Progenitor cell of endocrine pancreas (in vitro differentiated cells): ENCODE data around the gene ERBB4. TPM values are rescaled to one million over a fixed set of nuclear protein-coding genes. Genes with fewer than 3 reads are reported as not detected.

Experiments used
- DNase-seq: peaks from one replicate; pipeline ENCODE4 v3.0.0; 2021; ENCODE audit warnings: low spot score; ENCODE audit not compliant: unreplicated experiment
- H3K27ac Mint-ChIP-seq: 2 replicates; pipeline ENCODE4 v1.8.0; 2021; ENCODE audit warnings: mild to moderate bottlenecking, moderate library complexity, mixed read lengths
- H3K27me3 Mint-ChIP-seq: 2 replicates; pipeline ENCODE4 v1.8.0; 2021; ENCODE audit warnings: mixed read lengths
- H3K36me3 Mint-ChIP-seq: 2 replicates; pipeline ENCODE4 v1.8.0; 2022; ENCODE audit warnings: mixed read lengths; ENCODE audit not compliant: insufficient read depth
- H3K4me1 Mint-ChIP-seq: 2 replicates; pipeline ENCODE4 v1.8.0; 2021; ENCODE audit warnings: low read depth, mixed read lengths
- H3K4me3 Mint-ChIP-seq: 2 replicates; pipeline ENCODE4 v1.8.0; 2021; ENCODE audit warnings: low read depth, mild to moderate bottlenecking, moderate library complexity, mixed read lengths
- H3K9me3 Mint-ChIP-seq: 2 replicates; pipeline ENCODE4 v1.8.0; 2021; ENCODE audit warnings: low read depth, mixed read lengths
- CTCF ChIP-seq: fragments of 200-600 bp; sonication (generic); IDR thresholded peaks from one replicate; pipeline ENCODE4 v1.5.0; 2021; ENCODE audit warnings: antibody characterized with exemption, mild to moderate bottlenecking; ENCODE audit not compliant: unreplicated experiment
- total RNA-seq: library from RNA; stranded (reverse); gene quantifications from 2 replicates; pipeline ENCODE4 v1.2.1, GENCODE V29; 2021

ERBB4 gene
- total RNA-seq, 1 donor from 2014 or later: 43.8 TPM

DNA sequence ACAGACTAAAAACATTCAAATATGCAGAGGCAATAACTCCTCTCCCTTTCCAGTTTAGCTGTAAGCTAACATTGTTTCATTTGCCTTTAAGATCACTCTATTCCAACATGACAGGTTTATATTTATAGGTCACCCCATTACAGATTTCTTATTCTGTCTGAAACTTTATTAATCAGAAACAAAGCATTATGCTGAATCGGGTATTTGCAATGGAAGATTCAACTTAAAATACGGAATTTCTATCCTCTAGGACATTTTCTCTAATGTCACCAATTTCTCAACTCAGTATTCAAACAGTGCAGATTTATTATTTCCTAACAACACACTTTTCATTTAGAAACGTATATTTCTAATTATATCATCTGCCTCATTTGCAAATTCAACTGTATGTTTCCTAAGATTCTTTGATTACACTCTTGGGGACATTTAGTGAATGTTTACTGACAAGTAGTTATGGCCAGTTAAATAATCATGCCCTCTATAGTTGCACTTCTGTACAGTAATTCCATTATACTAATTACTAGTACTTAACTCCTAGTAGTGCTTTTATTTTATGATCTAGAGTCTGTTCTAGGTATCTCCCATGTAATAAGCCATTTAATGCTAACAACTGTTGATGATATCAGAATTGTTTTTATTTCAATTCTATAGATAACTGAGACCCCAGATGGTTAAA, 358.1 kb downstream of the ERBB4 start:
- no peak overlapping the region for H3K27ac Mint-ChIP-seq
- peaks cover 17% of the 10 kb centered on the region for H3K4me1 Mint-ChIP-seq
- H3K27me3 Mint-ChIP-seq: no peaks in the 10 kb centered on the region
- peaks cover 7% of the 10 kb centered on the region for H3K9me3 Mint-ChIP-seq
- TF ChIP-seq CTCF: no peak
- H3K4me3 Mint-ChIP-seq: no peak overlapping the region
- H3K36me3 Mint-ChIP-seq: peaks cover 2% of the 10 kb centered on the region
- DNase-seq: no peak

- no peak for TF ChIP-seq CTCF
- Mint-ChIP-seq H3K4me3 (no peak overlapping the region), H3K36me3 (no peaks in the 10 kb centered on the region), H3K27me3 (no peaks in the 10 kb centered on the region), H3K4me1 (peaks cover 36% of the 10 kb centered on the region), H3K9me3 (peaks cover 4% of the 10 kb centered on the region), H3K27ac (peak overlapping the region; percentile 0)
- DNase-seq: no peak
Observed at GRCh38 chr2:212177724-212178123, 360.9 kb downstream of the ERBB4 start.

DNA sequence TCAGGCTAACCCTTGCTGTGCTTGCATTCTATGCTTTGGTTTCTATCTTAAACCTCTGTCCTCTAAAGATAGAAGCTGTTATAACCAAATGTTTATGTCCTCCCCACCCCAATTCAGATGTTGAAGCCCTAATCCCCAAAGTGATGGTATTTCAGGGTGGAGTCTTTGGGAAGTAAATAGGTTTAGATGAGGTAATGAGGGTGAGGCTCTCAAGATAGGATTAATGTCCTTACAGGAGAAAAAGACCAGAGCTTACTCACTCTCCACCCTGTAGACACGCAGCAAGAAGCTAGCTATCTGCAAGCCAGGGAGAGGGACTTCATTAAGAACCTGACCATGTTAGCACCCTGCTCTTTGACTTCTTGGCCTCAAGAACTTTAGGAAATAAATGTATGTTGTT, 362.5 kb downstream of the ERBB4 start:
- Mint-ChIP-seq H3K27ac (no peak overlapping the region), H3K4me1 (peaks cover 35% of the 10 kb centered on the region), H3K9me3 (peaks cover 15% of the 10 kb centered on the region), H3K4me3 (no peak overlapping the region), H3K36me3 (peaks cover 15% of the 10 kb centered on the region), H3K27me3 (no peaks in the 10 kb centered on the region)
- TF ChIP-seq CTCF: no peak
- DNase-seq: no peak

- Mint-ChIP-seq H3K27me3 (no peaks in the 10 kb centered on the region), H3K4me3 (no peak overlapping the region), H3K4me1 (peaks cover 35% of the 10 kb centered on the region), H3K9me3 (peaks cover 22% of the 10 kb centered on the region), H3K36me3 (peaks cover 23% of the 10 kb centered on the region), H3K27ac (peak overlapping the region; percentile 30)
- no peak for DNase-seq
- TF ChIP-seq CTCF: no peak
Observed at GRCh38 chr2:212173756-212174510, 364.7 kb downstream of the ERBB4 start.

GRCh38 chr2:212173331-212173730, 365.3 kb downstream of the ERBB4 start:
- DNase-seq: no peak
- TF ChIP-seq CTCF: no peak
- Mint-ChIP-seq H3K9me3 (peaks cover 24% of the 10 kb centered on the region), H3K36me3 (peaks cover 23% of the 10 kb centered on the region), H3K4me1 (peaks cover 35% of the 10 kb centered on the region), H3K27ac (peak overlapping the region; percentile 30), H3K27me3 (no peaks in the 10 kb centered on the region), H3K4me3 (no peak overlapping the region)
